Measurements from ENCODE around the gene PRPF19. TPM values are rescaled to one million over a fixed set of nuclear protein-coding genes. Genes with fewer than 3 reads are reported as not detected.

The PRPF19 gene
- total RNA-seq, 1 donor from 2014 or later: 61.9 TPM

DNA sequence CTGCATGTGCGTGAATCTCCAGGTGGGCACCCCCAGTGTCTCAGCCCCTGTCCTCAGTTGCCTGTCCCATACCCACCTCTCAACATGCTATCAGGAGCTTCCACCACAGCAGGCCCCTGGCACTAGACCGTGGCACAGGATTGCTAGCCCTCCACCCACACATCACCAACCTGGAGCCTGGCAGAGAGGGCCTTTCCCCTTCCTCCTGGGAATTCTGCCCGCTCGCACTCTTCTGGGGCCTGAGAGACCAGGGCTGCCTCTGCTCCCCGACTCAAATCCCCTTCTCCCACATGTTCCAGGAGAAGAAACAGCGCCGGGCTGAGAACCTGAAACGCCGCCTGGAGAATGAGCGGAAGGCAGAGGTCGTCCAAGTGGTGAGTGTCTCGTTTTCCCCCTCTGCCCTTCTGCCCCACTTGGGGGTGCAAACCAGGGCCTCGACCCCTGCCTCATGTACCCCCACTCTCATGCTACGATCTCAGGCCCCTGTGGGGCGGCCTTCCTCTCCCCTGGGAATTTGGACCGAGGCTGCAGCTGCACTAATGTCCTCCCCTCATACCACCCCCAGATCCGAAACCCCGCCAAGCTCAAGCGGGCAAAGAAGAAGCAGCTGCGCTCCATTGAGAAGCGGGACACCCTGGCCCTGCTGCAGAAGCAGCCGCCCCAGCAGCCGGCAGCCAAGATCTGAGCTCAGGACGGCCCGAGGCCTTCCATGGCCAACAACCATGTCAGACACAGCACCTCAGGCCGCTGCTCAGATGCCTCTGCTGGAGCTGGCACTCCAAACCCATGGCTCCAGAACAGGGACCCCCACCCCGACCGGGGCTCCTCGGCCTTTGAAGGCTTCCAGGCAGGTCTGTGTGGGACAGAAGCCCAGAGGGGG is 56.5 kb downstream of the PRPF19 start:
- no peak overlapping the region for H2AFZ ChIP-seq (ENCODE audit: low read depth, low read length)
- Mint-ChIP-seq H3K4me1 (ENCODE audit: low read depth, unreplicated experiment) (peaks cover 5% of the 10 kb centered on the region), H3K9me3 (ENCODE audit: unreplicated experiment) (no peaks in the 10 kb centered on the region), H3K27me3 (ENCODE audit: low read depth, unreplicated experiment) (peaks cover 4% of the 10 kb centered on the region), H3K4me3 (ENCODE audit: unreplicated experiment) (no peak overlapping the region), H3K27ac (ENCODE audit: unreplicated experiment) (peak overlapping the region; percentile 41), H3K36me3 (ENCODE audit: low read depth, unreplicated experiment) (peaks cover 26% of the 10 kb centered on the region)
- peaks cover 17% of the 10 kb centered on the region for H3K79me2 ChIP-seq (ENCODE audit: insufficient read depth, low read length)
- no peaks in the 10 kb centered on the region for H3K9me3 ChIP-seq (ENCODE audit: insufficient read depth, low read depth, low read length)
- no peak overlapping the region for H3K27ac ChIP-seq (ENCODE audit: low read depth, low read length)
- DNase-seq (ENCODE audit: low read depth): no peak
- no peaks in the 10 kb centered on the region for H3K4me1 ChIP-seq (ENCODE audit: insufficient read depth, low read length)
- no peak overlapping the region for H3K4me2 ChIP-seq (ENCODE audit: low read length)
- no peak overlapping the region for H3K9ac ChIP-seq (ENCODE audit: low read length)
- H4K20me1 ChIP-seq (ENCODE audit: insufficient read depth, low read length): peaks cover 22% of the 10 kb centered on the region
- TF ChIP-seq EZH2 (IDR thresholded peaks at IDR 0.05; ENCODE audit: insufficient read depth, low read length): no peak
- TF ChIP-seq, protein P1, sequence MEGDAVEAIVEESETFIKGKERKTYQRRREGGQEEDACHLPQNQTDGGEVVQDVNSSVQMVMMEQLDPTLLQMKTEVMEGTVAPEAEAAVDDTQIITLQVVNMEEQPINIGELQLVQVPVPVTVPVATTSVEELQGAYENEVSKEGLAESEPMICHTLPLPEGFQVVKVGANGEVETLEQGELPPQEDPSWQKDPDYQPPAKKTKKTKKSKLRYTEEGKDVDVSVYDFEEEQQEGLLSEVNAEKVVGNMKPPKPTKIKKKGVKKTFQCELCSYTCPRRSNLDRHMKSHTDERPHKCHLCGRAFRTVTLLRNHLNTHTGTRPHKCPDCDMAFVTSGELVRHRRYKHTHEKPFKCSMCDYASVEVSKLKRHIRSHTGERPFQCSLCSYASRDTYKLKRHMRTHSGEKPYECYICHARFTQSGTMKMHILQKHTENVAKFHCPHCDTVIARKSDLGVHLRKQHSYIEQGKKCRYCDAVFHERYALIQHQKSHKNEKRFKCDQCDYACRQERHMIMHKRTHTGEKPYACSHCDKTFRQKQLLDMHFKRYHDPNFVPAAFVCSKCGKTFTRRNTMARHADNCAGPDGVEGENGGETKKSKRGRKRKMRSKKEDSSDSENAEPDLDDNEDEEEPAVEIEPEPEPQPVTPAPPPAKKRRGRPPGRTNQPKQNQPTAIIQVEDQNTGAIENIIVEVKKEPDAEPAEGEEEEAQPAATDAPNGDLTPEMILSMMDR (IDR thresholded peaks at IDR 0.05; ENCODE audit: insufficient read depth, low read depth, low read length): no peak
- H3K36me3 ChIP-seq (ENCODE audit: insufficient read depth, low read length): peaks cover 8% of the 10 kb centered on the region
- no peaks in the 10 kb centered on the region for H3K27me3 ChIP-seq (ENCODE audit: insufficient read depth, low read length)
- no peak for FAIRE-seq
- no peak overlapping the region for H3K4me3 ChIP-seq (ENCODE audit: insufficient read depth, low read depth, low read length)

DNA sequence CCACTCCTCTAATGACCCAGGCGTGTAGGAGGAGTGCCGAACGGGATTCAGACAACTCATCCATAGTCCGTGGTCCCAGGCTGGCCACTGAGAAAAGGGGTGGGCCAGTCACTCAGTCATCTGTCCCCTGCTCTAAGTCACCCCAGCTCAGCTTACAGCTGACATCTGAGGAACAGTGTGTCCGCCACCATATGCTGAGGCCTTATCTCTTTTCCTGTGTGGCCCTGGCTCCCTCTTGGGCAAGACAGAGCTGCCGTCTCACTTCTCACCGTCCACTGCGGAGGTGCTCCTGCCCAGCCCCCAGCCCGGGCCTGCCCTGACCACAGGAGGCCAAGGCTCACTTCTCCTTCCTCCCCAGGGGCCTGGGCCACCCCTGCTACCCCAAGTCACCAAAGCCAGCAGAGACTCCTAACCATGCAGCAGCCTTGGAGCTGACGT is 57.7 kb downstream of the PRPF19 start:
- peaks cover 16% of the 10 kb centered on the region for H3K4me1 Mint-ChIP-seq (ENCODE audit: low read depth, unreplicated experiment)
- Histone ChIP-seq H3K4me2 (ENCODE audit: low read length) (no peak overlapping the region), H4K20me1 (ENCODE audit: insufficient read depth, low read length) (peaks cover 33% of the 10 kb centered on the region), H3K79me2 (ENCODE audit: insufficient read depth, low read length) (peaks cover 29% of the 10 kb centered on the region), H3K4me3 (ENCODE audit: insufficient read depth, low read depth, low read length) (no peak overlapping the region), H3K9me3 (ENCODE audit: insufficient read depth, low read depth, low read length) (no peaks in the 10 kb centered on the region), H3K36me3 (ENCODE audit: insufficient read depth, low read length) (peaks cover 8% of the 10 kb centered on the region), H3K4me1 (ENCODE audit: insufficient read depth, low read length) (peaks cover 11% of the 10 kb centered on the region), H2AFZ (ENCODE audit: low read depth, low read length) (no peak overlapping the region), H3K9ac (ENCODE audit: low read length) (no peak overlapping the region), H3K27me3 (ENCODE audit: insufficient read depth, low read length) (no peaks in the 10 kb centered on the region), H3K27ac (ENCODE audit: low read depth, low read length) (no peak overlapping the region)
- no peak overlapping the region for H3K4me3 Mint-ChIP-seq (ENCODE audit: unreplicated experiment)
- TF ChIP-seq, protein P1 (IDR thresholded peaks at IDR 0.05; ENCODE audit: insufficient read depth, low read depth, low read length): no peak
- no peak for TF ChIP-seq EZH2 (IDR thresholded peaks at IDR 0.05; ENCODE audit: insufficient read depth, low read length)
- FAIRE-seq (no peak), DNase-seq (ENCODE audit: low read depth) (no peak)
- H3K36me3 Mint-ChIP-seq (ENCODE audit: low read depth, unreplicated experiment): peaks cover 26% of the 10 kb centered on the region
- no peak overlapping the region for H3K27ac Mint-ChIP-seq (ENCODE audit: unreplicated experiment)
- H3K9me3 Mint-ChIP-seq (ENCODE audit: unreplicated experiment): no peaks in the 10 kb centered on the region
- H3K27me3 Mint-ChIP-seq (ENCODE audit: low read depth, unreplicated experiment): peaks cover 2% of the 10 kb centered on the region

DNA sequence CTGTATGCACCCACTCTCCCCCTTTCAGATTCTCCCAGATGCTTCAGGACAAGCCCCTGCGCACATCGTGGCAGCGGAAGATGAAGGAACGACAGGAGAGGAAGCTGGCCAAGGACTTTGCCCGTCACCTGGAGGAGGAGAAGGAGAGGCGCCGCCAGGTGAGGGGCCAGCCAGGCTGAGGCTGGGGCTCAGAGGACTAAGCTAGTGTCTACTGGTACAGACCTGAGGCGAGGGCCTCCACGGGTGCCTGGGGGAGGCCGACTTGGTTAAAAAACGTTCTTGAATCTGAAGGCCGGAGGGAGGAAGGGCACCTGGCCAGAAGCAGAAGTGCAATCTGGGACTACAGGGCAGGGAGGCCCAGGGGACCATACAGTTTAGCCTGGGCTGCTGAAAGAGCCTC is 58.5 kb downstream of the PRPF19 start:
- Histone ChIP-seq H3K27ac (ENCODE audit: low read depth, low read length) (no peak overlapping the region), H3K4me1 (ENCODE audit: insufficient read depth, low read length) (peaks cover 19% of the 10 kb centered on the region), H3K9ac (ENCODE audit: low read length) (no peak overlapping the region), H3K36me3 (ENCODE audit: insufficient read depth, low read length) (peaks cover 8% of the 10 kb centered on the region), H4K20me1 (ENCODE audit: insufficient read depth, low read length) (peaks cover 39% of the 10 kb centered on the region), H3K79me2 (ENCODE audit: insufficient read depth, low read length) (peaks cover 37% of the 10 kb centered on the region), H3K27me3 (ENCODE audit: insufficient read depth, low read length) (no peaks in the 10 kb centered on the region), H2AFZ (ENCODE audit: low read depth, low read length) (no peak overlapping the region), H3K4me2 (ENCODE audit: low read length) (no peak overlapping the region), H3K4me3 (ENCODE audit: insufficient read depth, low read depth, low read length) (no peak overlapping the region), H3K9me3 (ENCODE audit: insufficient read depth, low read depth, low read length) (no peaks in the 10 kb centered on the region)
- H3K9me3 Mint-ChIP-seq (ENCODE audit: unreplicated experiment): no peaks in the 10 kb centered on the region
- H3K27ac Mint-ChIP-seq (ENCODE audit: unreplicated experiment): no peak overlapping the region
- FAIRE-seq: no peak
- peaks cover 2% of the 10 kb centered on the region for H3K27me3 Mint-ChIP-seq (ENCODE audit: low read depth, unreplicated experiment)
- peaks cover 22% of the 10 kb centered on the region for H3K4me1 Mint-ChIP-seq (ENCODE audit: low read depth, unreplicated experiment)
- DNase-seq (ENCODE audit: low read depth): no peak
- H3K36me3 Mint-ChIP-seq (ENCODE audit: low read depth, unreplicated experiment): peaks cover 26% of the 10 kb centered on the region
- TF ChIP-seq EZH2 (IDR thresholded peaks at IDR 0.05; ENCODE audit: insufficient read depth, low read length): no peak
- TF ChIP-seq, protein P1 (IDR thresholded peaks at IDR 0.05; ENCODE audit: insufficient read depth, low read depth, low read length): no peak
- H3K4me3 Mint-ChIP-seq (ENCODE audit: unreplicated experiment): no peak overlapping the region

Data from astrocyte (in vitro differentiated cells and primary cell).